Stimulated activated CD8-positive, alpha-beta memory T cell treated with anti-CD3 and anti-CD28 coated beads, Interleukin-7, amount 100 ng/mL, for 4 hours (primary cell): Measurements from ENCODE around the gene CDC37.
"Not testable (repeated sequence)": the region's sequence is repeated elsewhere in the genome, so short reads cannot be mapped to it uniquely, and the experiment has no call there.

ENCODE experiments used
- DNase-seq, 2 donors: peaks; one replicate each; pipeline ENCODE4 v3.0.0-alpha.2; 2020; ENCODE audit warnings: low read depth in 2 of 2

CDC37 gene

GRCh38 chr19:10395003-10395402 is 8.3 kb downstream of the CDC37 start:
- no peak for DNase-seq

GRCh38 chr19:10393137-10393536 is 10.2 kb downstream of the CDC37 start:
- DNase-seq = no peak

GRCh38 chr19:10392120-10392519 is 11.2 kb downstream of the CDC37 start:
- DNase-seq = no peak

- DNase-seq = peak in 1 of 2 donors; percentile 52
These were observed 12.6 kb downstream of the CDC37 start for GRCh38 chr19:10390652-10391286.

GRCh38 chr19:10389863-10390262 is 13.5 kb downstream of the CDC37 start:
- DNase-seq = no peak

- DNase-seq = peak; percentile 63 to 69
These were observed 14.4 kb downstream of the CDC37 start for GRCh38 chr19:10388957-10389356.

- DNase-seq = no peak
These were observed 18.8 kb downstream of the CDC37 start for GRCh38 chr19:10384580-10384979.

- DNase-seq = not testable (repeated sequence)
These were observed 20.2 kb downstream of the CDC37 start for GRCh38 chr19:10383223-10383499.

GRCh38 chr19:10380313-10381102 is 22.8 kb downstream of the CDC37 start, which contains the start of gene TYK2:
TYK2 (minus strand) TSS chr19:10380572; CDS start chr19:10378406, 2,166 bp downstream.
- DNase-seq = peak; percentile 92

- DNase-seq = no peak
These were observed 23.4 kb downstream of the CDC37 start for GRCh38 chr19:10379880-10380312.

GRCh38 chr19:10378124-10378523 is 25.2 kb downstream of the CDC37 start:
- no peak for DNase-seq

- DNase-seq = not testable (repeated sequence)
These were observed 26.2 kb downstream of the CDC37 start for GRCh38 chr19:10377140-10377640.

GRCh38 chr19:10374931-10375330 is 28.4 kb downstream of the CDC37 start:
- DNase-seq = no peak

- DNase-seq = no peak
These were observed 30.7 kb downstream of the CDC37 start for GRCh38 chr19:10372690-10373089.

- DNase-seq = no peak
These were observed 35.1 kb downstream of the CDC37 start for GRCh38 chr19:10368101-10368803.

GRCh38 chr19:10366950-10367512 is 36.3 kb downstream of the CDC37 start:
- not testable (repeated sequence) for DNase-seq

- no peak for DNase-seq
These were observed 37.8 kb downstream of the CDC37 start for GRCh38 chr19:10365518-10365917.

- DNase-seq = no peak
These were observed 38.7 kb downstream of the CDC37 start for GRCh38 chr19:10364644-10365043.

GRCh38 chr19:10363789-10364281 is 39.5 kb downstream of the CDC37 start:
- no peak for DNase-seq

- no peak for DNase-seq
These were observed 41.1 kb downstream of the CDC37 start for GRCh38 chr19:10362259-10362658.

GRCh38 chr19:10361569-10362011 is 41.8 kb downstream of the CDC37 start:
- no peak for DNase-seq

GRCh38 chr19:10356431-10356830 is 46.9 kb downstream of the CDC37 start:
- DNase-seq = no peak
